ENCODE results near the gene ZNRF3. TPM values are rescaled to one million over a fixed set of nuclear protein-coding genes. Genes with fewer than 3 reads are reported as not detected.

ZNRF3 gene
- total RNA-seq, 4 donors from 2014 or later = 6.1 to 23.2 (median 12.0) TPM

DNA sequence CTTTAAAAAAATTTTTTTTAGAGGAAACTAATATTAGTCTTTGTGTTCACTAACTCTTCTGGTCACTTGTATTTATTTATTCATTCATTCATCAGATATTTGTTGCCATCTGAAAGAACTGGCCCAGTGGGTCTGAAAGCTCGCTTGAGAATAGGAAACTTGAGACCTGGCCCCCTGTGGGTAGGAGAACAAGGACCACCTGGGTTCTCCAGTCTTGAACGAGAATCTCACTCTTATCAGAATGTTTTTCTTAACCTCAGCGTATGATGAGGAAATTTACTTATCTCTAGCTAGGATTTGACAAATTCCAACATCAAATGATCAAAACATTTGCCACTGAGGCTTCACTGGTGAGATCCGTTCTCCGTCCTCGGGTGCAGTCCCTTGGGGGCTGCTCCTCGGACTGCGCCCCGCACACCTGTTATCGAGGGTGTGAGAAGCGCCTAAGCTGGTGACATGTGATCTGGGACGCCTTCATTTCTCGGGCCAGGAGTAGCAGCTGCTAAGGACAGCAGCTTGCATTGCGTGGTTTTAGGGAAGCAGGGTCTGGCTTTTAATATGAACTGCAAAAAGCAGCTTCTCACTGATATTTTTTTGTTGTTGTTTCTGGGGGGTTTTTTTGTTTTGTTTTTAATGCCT is 171.9 kb downstream of the ZNRF3 start:
- no peak overlapping the region for H3K4me3 ChIP-seq
- no peaks in the 10 kb centered on the region for H3K27me3 ChIP-seq
- intact Hi-C loops (cut with DNase I; ENCODE audit: low total_unique reads) = no loop called here
- no peak for DNase-seq
- no peaks in the 10 kb centered on the region for H3K36me3 ChIP-seq
- H3K27ac ChIP-seq = no peak overlapping the region
- H3K9me3 ChIP-seq = no peaks in the 10 kb centered on the region
- H3K4me1 ChIP-seq = no peaks in the 10 kb centered on the region
- TF ChIP-seq POLR2A (IDR thresholded peaks at IDR 0.05) = no peak
- TF ChIP-seq, protein P1, sequence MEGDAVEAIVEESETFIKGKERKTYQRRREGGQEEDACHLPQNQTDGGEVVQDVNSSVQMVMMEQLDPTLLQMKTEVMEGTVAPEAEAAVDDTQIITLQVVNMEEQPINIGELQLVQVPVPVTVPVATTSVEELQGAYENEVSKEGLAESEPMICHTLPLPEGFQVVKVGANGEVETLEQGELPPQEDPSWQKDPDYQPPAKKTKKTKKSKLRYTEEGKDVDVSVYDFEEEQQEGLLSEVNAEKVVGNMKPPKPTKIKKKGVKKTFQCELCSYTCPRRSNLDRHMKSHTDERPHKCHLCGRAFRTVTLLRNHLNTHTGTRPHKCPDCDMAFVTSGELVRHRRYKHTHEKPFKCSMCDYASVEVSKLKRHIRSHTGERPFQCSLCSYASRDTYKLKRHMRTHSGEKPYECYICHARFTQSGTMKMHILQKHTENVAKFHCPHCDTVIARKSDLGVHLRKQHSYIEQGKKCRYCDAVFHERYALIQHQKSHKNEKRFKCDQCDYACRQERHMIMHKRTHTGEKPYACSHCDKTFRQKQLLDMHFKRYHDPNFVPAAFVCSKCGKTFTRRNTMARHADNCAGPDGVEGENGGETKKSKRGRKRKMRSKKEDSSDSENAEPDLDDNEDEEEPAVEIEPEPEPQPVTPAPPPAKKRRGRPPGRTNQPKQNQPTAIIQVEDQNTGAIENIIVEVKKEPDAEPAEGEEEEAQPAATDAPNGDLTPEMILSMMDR (IDR thresholded peaks at IDR 0.05) = no peak

DNA sequence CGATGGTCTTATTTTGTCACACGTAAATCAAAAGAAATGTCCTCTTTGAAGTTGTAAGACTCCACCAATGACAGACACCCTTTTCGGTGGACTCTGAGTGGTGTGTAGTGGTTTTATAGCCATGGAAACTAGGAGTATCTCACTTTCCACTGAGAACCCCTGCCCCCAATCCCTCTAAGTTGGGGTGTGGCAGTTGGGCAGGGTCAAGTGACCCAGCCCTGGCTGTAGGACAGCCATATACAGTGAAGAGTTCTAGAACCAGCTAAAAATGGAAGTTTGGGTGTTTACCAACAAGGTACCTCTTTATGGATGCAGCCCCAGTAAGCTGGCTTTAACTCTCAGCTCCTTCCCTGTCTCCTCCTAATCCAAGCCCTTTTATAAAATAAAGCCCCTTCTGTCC is 173.1 kb downstream of the ZNRF3 start:
- Histone ChIP-seq H3K27ac (no peak overlapping the region), H3K27me3 (no peaks in the 10 kb centered on the region), H3K4me3 (no peak overlapping the region), H3K4me1 (no peaks in the 10 kb centered on the region), H3K9me3 (no peaks in the 10 kb centered on the region), H3K36me3 (no peaks in the 10 kb centered on the region)
- DNase-seq = no peak
- TF ChIP-seq POLR2A (IDR thresholded peaks at IDR 0.05) = no peak
- TF ChIP-seq, protein P1 (IDR thresholded peaks at IDR 0.05) = no peak
- intact Hi-C loops (cut with DNase I; ENCODE audit: low total_unique reads) = no loop called here

DNA sequence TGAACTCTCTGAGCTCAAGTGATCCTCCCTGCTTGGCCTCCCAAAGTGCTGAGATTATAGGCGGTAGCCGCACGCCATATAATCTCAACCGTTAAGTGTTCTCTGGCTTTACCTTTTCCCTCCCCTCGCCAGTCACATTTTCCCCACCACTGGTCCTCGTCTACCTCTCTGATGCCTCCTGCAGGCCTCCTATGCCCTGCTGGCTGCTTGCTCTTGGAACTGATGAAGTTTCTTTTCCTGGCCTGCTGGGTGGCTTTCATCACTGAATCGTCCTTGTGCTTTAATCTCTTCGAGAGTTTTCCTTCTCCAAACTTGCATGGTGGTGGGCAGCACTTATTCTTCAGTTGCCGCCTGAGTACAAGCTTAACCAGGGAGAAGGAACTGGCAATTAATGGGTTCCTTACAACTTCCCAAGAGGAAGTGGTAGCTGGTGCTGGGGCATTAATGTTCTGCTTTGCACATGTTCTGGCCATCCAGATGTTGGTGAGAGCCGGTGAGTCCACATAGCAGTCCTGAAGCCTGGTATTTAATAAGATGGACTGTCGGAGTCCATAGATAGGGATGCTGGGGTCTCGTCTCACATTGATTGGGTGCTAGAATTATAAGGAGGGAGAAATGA is 177.0 kb downstream of the ZNRF3 start:
- Histone ChIP-seq H3K4me1 (no peaks in the 10 kb centered on the region), H3K27me3 (no peaks in the 10 kb centered on the region), H3K36me3 (no peaks in the 10 kb centered on the region), H3K4me3 (no peak overlapping the region), H3K27ac (no peak overlapping the region), H3K9me3 (no peaks in the 10 kb centered on the region)
- no peak for TF ChIP-seq POLR2A (IDR thresholded peaks at IDR 0.05)
- TF ChIP-seq, protein P1 (IDR thresholded peaks at IDR 0.05) = no peak
- intact Hi-C loops (cut with DNase I; ENCODE audit: low total_unique reads) = no loop called here
- no peak for DNase-seq

DNA sequence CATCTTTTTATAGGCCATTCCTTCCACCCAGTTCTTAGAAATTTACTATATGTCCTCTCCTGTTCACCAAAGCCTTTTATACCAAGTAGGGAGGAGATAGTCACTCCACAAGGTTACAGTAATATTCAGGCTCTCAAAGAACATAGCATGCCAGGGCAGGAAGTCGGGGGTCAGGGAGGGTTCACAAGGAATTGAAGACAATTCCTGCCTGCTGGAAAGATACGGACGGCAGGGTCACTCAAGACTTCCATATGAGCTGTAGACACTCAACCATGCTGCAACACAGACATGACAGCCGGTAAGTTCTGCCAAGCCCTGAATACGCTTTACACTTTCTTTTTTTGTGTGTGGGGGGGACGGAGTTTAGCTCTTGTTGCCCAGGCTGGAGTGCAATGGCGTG is 177.6 kb downstream of the ZNRF3 start:
- no peak for TF ChIP-seq POLR2A (IDR thresholded peaks at IDR 0.05)
- TF ChIP-seq, protein P1 (IDR thresholded peaks at IDR 0.05) = no peak
- H3K36me3 ChIP-seq = no peaks in the 10 kb centered on the region

DNA sequence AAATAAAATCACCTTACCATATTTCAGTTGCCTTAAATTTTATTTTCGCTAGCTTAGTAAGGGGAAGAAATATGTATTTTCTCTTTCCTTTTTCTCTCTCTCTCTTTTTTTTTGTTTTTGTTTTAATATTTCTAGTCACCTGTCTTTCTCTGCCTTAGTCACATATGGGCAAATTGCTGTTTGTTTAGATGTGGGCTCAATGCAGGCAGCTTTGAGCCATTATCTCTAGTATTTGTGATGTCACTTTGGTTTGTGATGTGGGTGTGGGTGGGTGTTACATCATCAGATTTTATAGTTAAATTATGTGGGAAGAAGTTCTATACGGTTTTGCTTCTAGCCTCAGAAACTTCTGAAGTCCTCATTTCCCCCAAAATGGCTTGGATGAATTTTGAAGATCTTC is 178.4 kb downstream of the ZNRF3 start, which contains the start of gene C22orf31:
Gene C22orf31 (minus strand): TSS at position 59 of the 400 bp plus-strand sequence. CDS start 39 bp downstream, at position 20.
- TF ChIP-seq, protein P1 (IDR thresholded peaks at IDR 0.05) = no peak
- TF ChIP-seq POLR2A (IDR thresholded peaks at IDR 0.05) = no peak
- intact Hi-C loops (cut with DNase I; ENCODE audit: low total_unique reads) = no loop called here
- no peaks in the 10 kb centered on the region for H3K27me3 ChIP-seq
- no peak within 1 kb of the TSS for H3K27ac ChIP-seq
- no peaks in the 10 kb centered on the region for H3K4me1 ChIP-seq
- no peak within 1 kb of the TSS for H3K4me3 ChIP-seq
- H3K9me3 ChIP-seq = no peaks in the 10 kb centered on the region
- H3K36me3 ChIP-seq = no peaks in the 10 kb centered on the region
- no peak for DNase-seq

More for the DNA sequence above, 177.6 kb downstream of the ZNRF3 start:
- Histone ChIP-seq H3K4me1 (no peaks in the 10 kb centered on the region), H3K9me3 (no peaks in the 10 kb centered on the region), H3K27ac (no peak overlapping the region), H3K4me3 (no peak overlapping the region), H3K27me3 (no peaks in the 10 kb centered on the region)
- no peak for DNase-seq
- intact Hi-C loops (cut with DNase I; ENCODE audit: low total_unique reads) = no loop called here

Measured in uterus (tissue), 4 donors.